Panc1 (cell line): ENCODE results near the gene C3orf62. TPM values are rescaled to one million over a fixed set of nuclear protein-coding genes. Genes with fewer than 3 reads are reported as not detected.

Experiments
- ATAC-seq: fragments of 200-7000 bp; cut with Tn5 transposase; 2 replicates; pipeline ENCODE4 v1.9.1; 2020; ENCODE audit warnings: mild to moderate bottlenecking, moderate library complexity
- BruUV-seq: library from RNA; stranded (reverse); fragments of 400-500 nt; replicated peaks from 2 replicates; lab custom pipeline; 2021; lab: Mats Ljungman, UMichigan
- CTCF ChIA-PET: fragments of 300-600 bp; sonication (Branson Sonifier 250); formaldehyde crosslinking; loops from one replicate; lab custom pipeline; 2022; ENCODE audit warnings: antibody characterized with exemption; lab: Charles Lee
- POLR2A ChIA-PET: fragments of 300-600 bp; sonication (Branson Sonifier 250); formaldehyde crosslinking; loops from one replicate; lab custom pipeline; 2022; ENCODE audit warnings: antibody characterized with exemption; lab: Charles Lee
- DNase-seq: peaks from one replicate; pipeline ENCODE4 v3.0.0-alpha.2; 2010; ENCODE audit warnings: low read depth, low spot score
- H3K27ac ChIP-seq: 2 replicates; pipeline ENCODE4 v1.5.1; 2011; ENCODE audit warnings: mild to moderate bottlenecking, low read length, inconsistent platforms
- H3K27me3 ChIP-seq: fragments of 200-500 bp; sonication (Bioruptor generic); 2 replicates; pipeline ENCODE4 v1.6.0; 2014; ENCODE audit warnings: low read length, inconsistent platforms; ENCODE audit not compliant: control insufficient read depth, insufficient read depth
- H3K36me3 ChIP-seq: fragments of 200-500 bp; sonication (Bioruptor generic); 2 replicates; pipeline ENCODE4 v1.5.1; 2014; ENCODE audit warnings: inconsistent platforms, mild to moderate bottlenecking, low read length, moderate library complexity; ENCODE audit not compliant: control insufficient read depth, insufficient read depth
- H3K4me1 ChIP-seq: 2 replicates; pipeline ENCODE4 v1.5.1; 2011; ENCODE audit warnings: inconsistent platforms, mild to moderate bottlenecking, low read length, moderate library complexity; ENCODE audit not compliant: control insufficient read depth, insufficient read depth
- H3K4me3 ChIP-seq, 2 experiments: 2 replicates each; pipeline ENCODE4 v1.5.1; 2011 to 2012; ENCODE audit warnings: low read depth in 2 of 2, low read length in 2 of 2, mild to moderate bottlenecking in 2 of 2, inconsistent platforms in 1 of 2, moderate library complexity in 1 of 2
- H3K9me3 ChIP-seq: fragments of 200-500 bp; sonication (Bioruptor generic); 2 replicates; pipeline ENCODE4 v1.5.1; 2014; ENCODE audit warnings: low read depth, mild to moderate bottlenecking, inconsistent platforms, low read length, moderate library complexity; ENCODE audit not compliant: control insufficient read depth, insufficient read depth
- CTCF ChIP-seq: fragments of 450-650 bp; IDR thresholded peaks from 2 replicates; pipeline ENCODE4 v1.5.1; 2017; ENCODE audit warnings: mild to moderate bottlenecking
- POLR2AphosphoS5 ChIP-seq: IDR thresholded peaks from 2 replicates; pipeline ENCODE4 v1.6.1; 2012; ENCODE audit warnings: mild to moderate bottlenecking, low read depth, low read length, moderate library complexity
- REST ChIP-seq, 2 experiments: IDR thresholded peaks; 2 replicates each; pipeline ENCODE4 v1.6.1; 2011 to 2012; ENCODE audit warnings: low read depth in 2 of 2, control low read depth in 1 of 2, low read length in 1 of 2, mild to moderate bottlenecking in 1 of 2, moderate library complexity in 1 of 2; ENCODE audit not compliant: insufficient read depth in 1 of 2
- SIN3A ChIP-seq: IDR thresholded peaks from 2 replicates; pipeline ENCODE4 v1.6.1; 2012; ENCODE audit warnings: low read depth, mild to moderate bottlenecking, low read length, moderate library complexity, borderline replicate concordance; ENCODE audit not compliant: insufficient read depth
- TCF7L2 ChIP-seq: IDR thresholded peaks from 2 replicates; pipeline ENCODE4 v1.6.1; 2011; ENCODE audit warnings: mild to moderate bottlenecking, low read depth, low read length, inconsistent platforms
- in situ Hi-C: cut with HindIII; loops from 2 replicates; pipeline ENCODE4 v1.10.0; 2016; ENCODE audit warnings: low sequenced_read_pairs, low pct_unique_long_range_greater_than_20kb
- intact Hi-C: fragments of 100-400 bp; cut with micrococcal nuclease; formaldehyde crosslinking; loops from one replicate; pipeline ENCODE4 v1.10.0; 2022; ENCODE audit not compliant: unreplicated experiment
- total RNA-seq: library from RNA; stranded (reverse); gene quantifications from one replicate; pipeline ENCODE4 v1.2.1, GENCODE V29; 2021; ENCODE audit not compliant: unreplicated experiment

Gene C3orf62
- total RNA-seq, 1 experiment from 2014 or later = 2.3 TPM

- ChIA-PET CTCF (no interaction called here), POLR2A (interaction anchor here (0.5 kb wide), 1 partner anchor 763 kb away, joined by 3 read pairs; no protein-coding TSS in a partner anchor)
- no peak overlapping the region for H3K4me3 ChIP-seq
- intact Hi-C loops (no loop called here), in situ Hi-C loops (no loop called here)
- H3K36me3 ChIP-seq = peaks cover 2% of the 10 kb centered on the region
- no peaks in the 10 kb centered on the region for H3K27me3 ChIP-seq
- DNase-seq (no peak), ATAC-seq (no peak)
- no TSS peak for BruUV-seq
- TF ChIP-seq SIN3A (no peak), REST (IDR thresholded peaks at IDR 0.05; ENCODE audit: insufficient read depth in 1 of 2, low read depth in 2 of 2, low read length in 1 of 2) (no peak), POLR2AphosphoS5 (no peak), TCF7L2 (no peak), CTCF (no peak)
- no peak overlapping the region for H3K27ac ChIP-seq
- no peaks in the 10 kb centered on the region for H3K4me1 ChIP-seq
- H3K9me3 ChIP-seq = no peaks in the 10 kb centered on the region
These were observed 39.8 kb upstream of the C3orf62 start for GRCh38 chr3:49316696-49317457.

- BruUV-seq = no TSS peak
- intact Hi-C loops (no loop called here), in situ Hi-C loops (no loop called here)
- POLR2A ChIA-PET = interaction anchor here (0.7 kb wide), 1 partner anchor 23 kb away, joined by 3 read pairs; no protein-coding TSS in a partner anchor
- CTCF ChIA-PET = no interaction called here
- no peaks in the 10 kb centered on the region for H3K4me1 ChIP-seq
- H3K27ac ChIP-seq = no peak overlapping the region
- no peak for DNase-seq
- ATAC-seq = no peak
- no peaks in the 10 kb centered on the region; the same call in 1 of the 2 replicates for H3K36me3 ChIP-seq
- H3K4me3 ChIP-seq = no peak overlapping the region
- no peaks in the 10 kb centered on the region for H3K9me3 ChIP-seq
- no peaks in the 10 kb centered on the region for H3K27me3 ChIP-seq
- TF ChIP-seq SIN3A = no peak
- no peak for TF ChIP-seq REST (IDR thresholded peaks at IDR 0.05; ENCODE audit: insufficient read depth in 1 of 2, low read depth in 2 of 2, low read length in 1 of 2)
- no peak for TF ChIP-seq POLR2AphosphoS5
- no peak for TF ChIP-seq CTCF
- no peak for TF ChIP-seq TCF7L2
These were observed 37.1 kb upstream of the C3orf62 start for GRCh38 chr3:49313896-49314688.
